Measurements from ENCODE around the gene RNF207.

- no peak for TF ChIP-seq CTCF (IDR thresholded peaks at IDR 0.05)
- TF ChIP-seq POLR2AphosphoS5 (IDR thresholded peaks at IDR 0.05; ENCODE audit: low read depth, low read length), result no peak
- no peak for TF ChIP-seq TCF7L2 (IDR thresholded peaks at IDR 0.05; ENCODE audit: low read depth, low read length)
Measured at GRCh38 chr1:6198646-6199297, 7.1 kb upstream of the RNF207 start.

All from Panc1 (cell line).